Activated CD4-positive, alpha-beta T cell treated with anti-CD3 and anti-CD28 coated beads for 48 hours (primary cell): ENCODE data around the gene NSL1.

ENCODE experiments used
- DNase-seq: peaks from one replicate; pipeline ENCODE4 v3.0.0-alpha.2; 2020

NSL1 gene

GRCh38 chr1:212683357-212683722, 108.2 kb downstream of the NSL1 start:
- DNase-seq = peak; percentile 71

GRCh38 chr1:212680680-212681389, 110.7 kb downstream of the NSL1 start:
- DNase-seq = no peak

GRCh38 chr1:212678456-212679410, 112.8 kb downstream of the NSL1 start:
- DNase-seq = peak; percentile 59

DNA sequence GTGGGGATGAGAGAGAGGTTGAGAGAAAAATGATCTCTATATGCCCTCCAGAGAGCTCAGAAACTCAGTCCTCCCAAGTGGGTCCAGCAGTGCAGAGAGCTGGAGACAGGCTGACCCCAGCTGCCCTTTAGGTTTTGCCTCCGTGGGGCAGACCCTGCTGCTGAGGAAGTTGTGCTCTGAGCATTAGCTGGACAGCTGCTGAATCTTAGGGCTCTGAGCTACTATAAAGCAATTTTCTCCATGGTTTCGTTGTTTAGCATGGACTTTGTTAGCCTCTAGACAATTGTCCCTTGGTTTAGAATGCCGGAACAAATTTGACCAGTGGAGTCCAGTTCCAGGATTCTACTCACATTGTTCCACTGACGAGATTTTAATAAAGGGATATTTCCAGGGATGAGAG, 114.0 kb downstream of the NSL1 start:
- no peak for DNase-seq

- DNase-seq = no peak
These were observed 114.4 kb downstream of the NSL1 start for GRCh38 chr1:212677136-212677535.
